ENCODE measurements around the gene RAD51B.
"Not testable (repeated sequence)": the region's sequence is repeated elsewhere in the genome, so short reads cannot be mapped to it uniquely, and the experiment has no call there.

The RAD51B gene

DNA sequence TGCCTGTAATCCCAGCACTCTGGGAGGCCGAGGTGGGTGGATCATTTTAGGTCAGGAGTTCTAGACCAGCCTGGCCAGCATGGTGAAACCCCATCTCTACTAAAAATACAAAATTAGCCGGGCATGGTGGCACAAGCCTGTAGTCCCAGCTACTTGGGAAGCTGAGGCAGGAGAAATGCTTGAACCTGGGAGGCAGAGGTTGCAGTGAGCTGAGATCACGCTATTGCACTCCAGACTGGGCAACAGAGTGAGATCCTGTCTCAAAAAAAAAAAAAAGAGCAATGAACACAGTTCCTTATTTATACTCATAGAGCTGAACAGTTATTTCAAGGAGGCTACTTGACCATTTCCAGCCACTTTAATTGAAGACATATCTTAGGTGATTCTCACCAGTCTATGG, 469.9 kb downstream of the RAD51B start:
- 94% methylated on average over 3 of the region's 3 CpGs for WGBS
- not testable (repeated sequence) for H3K9ac ChIP-seq (ENCODE audit: low read depth, low read length); H3K27me3 ChIP-seq (ENCODE audit: insufficient read depth, low read length); H3K9me3 ChIP-seq (ENCODE audit: insufficient read depth, low read depth, low read length); H3K4me3 ChIP-seq (ENCODE audit: low read length); H3K27ac ChIP-seq (ENCODE audit: low read depth, low read length); H3K36me3 ChIP-seq (ENCODE audit: insufficient read depth, low read length)
- H3K4me1 ChIP-seq (ENCODE audit: insufficient read depth, low read length): peaks cover 22% of the 10 kb centered on the region

DNA sequence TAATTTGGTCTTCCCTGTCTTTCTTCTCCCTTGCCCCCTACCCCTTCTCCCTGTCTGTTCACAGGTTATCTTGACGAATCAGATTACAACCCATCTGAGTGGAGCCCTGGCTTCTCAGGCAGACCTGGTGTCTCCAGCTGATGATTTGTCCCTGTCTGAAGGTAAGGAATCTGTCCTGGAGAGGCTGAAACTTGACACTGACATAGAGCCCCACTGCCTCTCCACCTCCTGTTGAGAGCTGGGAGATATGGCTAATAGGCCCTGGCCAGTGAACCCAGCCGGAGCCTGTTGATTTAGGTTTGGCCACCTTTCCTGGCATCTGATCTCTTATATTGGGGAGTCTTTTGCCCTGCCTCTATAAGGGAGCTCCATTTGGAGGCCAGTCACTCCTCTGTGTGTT, 472.2 kb downstream of the RAD51B start:
- no peaks in the 10 kb centered on the region for H3K9me3 ChIP-seq (ENCODE audit: insufficient read depth, low read depth, low read length)
- H3K27ac ChIP-seq (ENCODE audit: low read depth, low read length): peak overlapping the region; percentile 21; the same call in 1 of the 2 replicates
- no peak overlapping the region for H3K9ac ChIP-seq (ENCODE audit: low read depth, low read length)
- no peaks in the 10 kb centered on the region for H3K27me3 ChIP-seq (ENCODE audit: insufficient read depth, low read length)
- no peaks in the 10 kb centered on the region for H3K36me3 ChIP-seq (ENCODE audit: insufficient read depth, low read length)
- 40% methylated on average over 2 of the region's 2 CpGs for WGBS
- peaks cover 34% of the 10 kb centered on the region for H3K4me1 ChIP-seq (ENCODE audit: insufficient read depth, low read length)
- H3K4me3 ChIP-seq (ENCODE audit: low read length): no peak overlapping the region

- no peaks in the 10 kb centered on the region for H3K27me3 ChIP-seq (ENCODE audit: insufficient read depth, low read length)
- 90% methylated on average over 7 of the region's 7 CpGs for WGBS
- peaks cover 36% of the 10 kb centered on the region for H3K4me1 ChIP-seq (ENCODE audit: insufficient read depth, low read length)
- no peak overlapping the region for H3K27ac ChIP-seq (ENCODE audit: low read depth, low read length)
- H3K36me3 ChIP-seq (ENCODE audit: insufficient read depth, low read length): no peaks in the 10 kb centered on the region
- no peaks in the 10 kb centered on the region for H3K9me3 ChIP-seq (ENCODE audit: insufficient read depth, low read depth, low read length)
- H3K4me3 ChIP-seq (ENCODE audit: low read length): no peak overlapping the region
- no peak overlapping the region for H3K9ac ChIP-seq (ENCODE audit: low read depth, low read length)
Measured at GRCh38 chr14:68292441-68293215, 473.0 kb downstream of the RAD51B start.

DNA sequence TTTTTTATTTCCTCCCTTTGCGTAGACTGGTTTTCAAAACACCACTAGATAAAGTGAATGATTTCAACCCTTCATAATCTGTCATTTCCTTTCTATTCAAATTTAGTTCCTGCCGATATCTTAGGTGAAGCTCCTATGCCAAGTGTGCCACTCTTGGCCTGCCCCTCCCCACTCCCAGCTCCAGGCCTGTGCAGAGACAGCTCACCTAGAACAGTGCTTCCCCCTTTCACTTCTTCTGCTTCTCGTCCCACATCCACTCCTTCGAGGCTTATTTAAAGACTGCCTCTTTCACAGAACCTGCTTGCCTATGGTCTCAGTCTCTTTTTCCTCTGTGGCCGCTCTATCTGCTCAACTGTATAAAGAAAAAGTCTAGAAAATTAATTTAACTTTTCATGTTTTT, 473.8 kb downstream of the RAD51B start:
- 75% methylated on average over 5 of the region's 5 CpGs for WGBS
- H3K4me3 ChIP-seq (ENCODE audit: low read length): no peak overlapping the region
- H3K27ac ChIP-seq (ENCODE audit: low read depth, low read length): no peak overlapping the region
- no peaks in the 10 kb centered on the region for H3K36me3 ChIP-seq (ENCODE audit: insufficient read depth, low read length)
- no peaks in the 10 kb centered on the region for H3K27me3 ChIP-seq (ENCODE audit: insufficient read depth, low read length)
- no peaks in the 10 kb centered on the region for H3K9me3 ChIP-seq (ENCODE audit: insufficient read depth, low read depth, low read length)
- peaks cover 43% of the 10 kb centered on the region for H3K4me1 ChIP-seq (ENCODE audit: insufficient read depth, low read length)
- no peak overlapping the region for H3K9ac ChIP-seq (ENCODE audit: low read depth, low read length)

DNA sequence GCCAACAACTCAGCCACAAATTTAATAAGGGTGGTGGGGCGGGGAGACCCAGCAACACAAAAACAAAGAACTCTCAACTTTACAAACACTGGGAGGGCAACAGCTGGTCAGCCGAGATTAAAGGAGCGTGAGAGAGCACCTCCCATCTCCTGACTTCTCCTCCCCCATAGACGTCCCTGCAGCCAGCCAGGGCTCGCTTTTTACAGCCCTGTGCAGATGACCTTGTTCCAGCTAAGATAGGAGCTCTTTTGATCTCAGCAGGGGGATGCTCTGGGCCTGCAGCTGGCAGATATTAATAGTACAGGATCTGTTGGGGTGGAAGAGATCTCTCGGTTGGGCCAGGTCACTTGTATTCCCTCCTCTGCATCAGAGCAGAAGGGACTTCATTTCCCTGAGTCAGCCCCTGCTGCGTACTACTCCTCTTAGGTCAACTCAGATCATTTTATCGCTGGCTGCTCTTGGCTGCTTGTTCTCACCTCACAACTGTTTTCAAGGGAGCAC, 475.8 kb downstream of the RAD51B start:
- H3K27ac ChIP-seq (ENCODE audit: low read depth, low read length): no peak overlapping the region
- peaks cover 46% of the 10 kb centered on the region for H3K4me1 ChIP-seq (ENCODE audit: insufficient read depth, low read length)
- H3K9ac ChIP-seq (ENCODE audit: low read depth, low read length): no peak overlapping the region
- H3K4me3 ChIP-seq (ENCODE audit: low read length): no peak overlapping the region
- H3K27me3 ChIP-seq (ENCODE audit: insufficient read depth, low read length): no peaks in the 10 kb centered on the region
- WGBS: 46% methylated on average over 8 of the region's 8 CpGs
- H3K9me3 ChIP-seq (ENCODE audit: insufficient read depth, low read depth, low read length): no peaks in the 10 kb centered on the region
- H3K36me3 ChIP-seq (ENCODE audit: insufficient read depth, low read length): no peaks in the 10 kb centered on the region

DNA sequence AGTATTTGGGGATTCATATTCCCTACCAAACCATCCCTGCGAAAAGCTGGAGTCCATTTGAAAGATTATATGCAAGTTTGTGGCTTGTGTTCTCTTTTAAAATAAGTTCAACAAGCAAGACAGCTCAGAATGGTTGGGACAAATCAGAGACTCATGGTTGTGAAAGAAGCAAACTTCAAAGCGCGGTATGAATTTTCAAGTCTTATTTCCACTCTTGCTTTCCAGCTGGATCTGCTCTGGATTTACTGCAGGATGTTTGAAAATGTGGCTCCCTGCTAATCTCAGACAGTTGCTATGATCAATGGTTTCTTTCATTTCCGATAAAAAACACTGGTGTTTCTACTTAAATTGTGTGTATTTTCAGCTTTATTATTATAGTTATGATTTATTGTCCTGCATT, 477.5 kb downstream of the RAD51B start:
- peaks cover 40% of the 10 kb centered on the region for H3K4me1 ChIP-seq (ENCODE audit: insufficient read depth, low read length)
- WGBS: 98% methylated on average over 3 of the region's 4 CpGs
- peaks cover 4% of the 10 kb centered on the region; the same call in 1 of the 2 replicates for H3K9me3 ChIP-seq (ENCODE audit: insufficient read depth, low read depth, low read length)
- no peak overlapping the region for H3K4me3 ChIP-seq (ENCODE audit: low read length)
- no peaks in the 10 kb centered on the region for H3K27me3 ChIP-seq (ENCODE audit: insufficient read depth, low read length)
- no peak overlapping the region for H3K9ac ChIP-seq (ENCODE audit: low read depth, low read length)
- no peaks in the 10 kb centered on the region for H3K36me3 ChIP-seq (ENCODE audit: insufficient read depth, low read length)
- no peak overlapping the region for H3K27ac ChIP-seq (ENCODE audit: low read depth, low read length)

DNA sequence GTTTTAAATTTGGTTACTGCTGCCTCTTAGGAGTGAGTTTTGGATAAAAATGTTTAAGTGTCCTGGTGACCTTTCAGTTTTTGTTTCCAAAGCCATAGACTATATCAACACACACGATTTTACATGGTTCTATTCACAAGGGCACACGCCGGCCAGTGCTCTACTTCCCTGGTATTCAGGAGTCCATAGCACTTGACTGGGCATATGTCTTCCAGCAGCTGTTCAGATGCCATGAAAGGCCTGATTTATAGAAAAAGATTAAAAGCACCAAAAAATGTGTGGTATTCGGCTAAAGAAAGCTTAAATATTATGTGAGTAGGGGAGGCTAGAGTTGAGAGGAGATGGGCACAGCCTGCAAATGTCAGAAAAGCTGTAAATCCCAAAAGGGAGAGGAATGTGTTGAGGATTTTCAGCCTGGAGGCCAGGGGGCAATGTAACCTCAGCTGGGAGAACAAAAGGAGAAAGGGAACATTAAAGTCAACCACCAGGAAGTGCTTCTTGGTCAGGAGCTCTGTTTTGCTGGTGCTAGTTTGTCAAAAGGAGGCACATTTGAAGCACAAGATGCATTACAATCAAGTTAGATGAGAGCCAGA, 478.4 kb downstream of the RAD51B start:
- Histone ChIP-seq H3K9ac (ENCODE audit: low read depth, low read length) (no peak overlapping the region), H3K27me3 (ENCODE audit: insufficient read depth, low read length) (no peaks in the 10 kb centered on the region), H3K4me3 (ENCODE audit: low read length) (no peak overlapping the region), H3K27ac (ENCODE audit: low read depth, low read length) (no peak overlapping the region), H3K36me3 (ENCODE audit: insufficient read depth, low read length) (no peaks in the 10 kb centered on the region), H3K4me1 (ENCODE audit: insufficient read depth, low read length) (peaks cover 30% of the 10 kb centered on the region), H3K9me3 (ENCODE audit: insufficient read depth, low read depth, low read length) (peaks cover 9% of the 10 kb centered on the region; the same call in 1 of the 2 replicates)
- WGBS: 84% methylated on average over 4 of the region's 4 CpGs

DNA sequence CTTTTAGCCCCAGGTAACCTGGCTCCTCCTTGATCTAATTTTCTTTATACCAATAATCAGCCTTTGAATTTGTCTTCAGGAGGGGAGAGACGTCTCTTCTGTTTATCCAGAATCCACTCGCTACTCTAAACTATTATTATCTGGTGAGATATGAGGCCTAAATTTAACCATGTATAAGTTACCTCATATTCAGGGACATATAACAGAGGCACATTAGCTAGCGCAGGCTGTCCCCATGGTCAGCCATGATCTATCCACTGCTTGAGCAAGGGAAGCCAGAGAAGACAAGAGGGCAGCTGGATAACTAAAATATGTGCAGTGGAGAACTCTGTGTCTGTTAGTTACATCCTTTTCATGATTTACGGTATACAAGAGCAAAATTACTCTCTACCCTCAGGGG, 481.0 kb downstream of the RAD51B start:
- Histone ChIP-seq H3K27ac (ENCODE audit: low read depth, low read length) (no peak overlapping the region), H3K4me3 (ENCODE audit: low read length) (no peak overlapping the region), H3K9me3 (ENCODE audit: insufficient read depth, low read depth, low read length) (peaks cover 10% of the 10 kb centered on the region; the same call in 1 of the 2 replicates), H3K36me3 (ENCODE audit: insufficient read depth, low read length) (no peaks in the 10 kb centered on the region), H3K27me3 (ENCODE audit: insufficient read depth, low read length) (no peaks in the 10 kb centered on the region), H3K9ac (ENCODE audit: low read depth, low read length) (no peak overlapping the region), H3K4me1 (ENCODE audit: insufficient read depth, low read length) (peaks cover 13% of the 10 kb centered on the region)
- WGBS: 100% methylated on average over 1 of the region's 4 CpGs

DNA sequence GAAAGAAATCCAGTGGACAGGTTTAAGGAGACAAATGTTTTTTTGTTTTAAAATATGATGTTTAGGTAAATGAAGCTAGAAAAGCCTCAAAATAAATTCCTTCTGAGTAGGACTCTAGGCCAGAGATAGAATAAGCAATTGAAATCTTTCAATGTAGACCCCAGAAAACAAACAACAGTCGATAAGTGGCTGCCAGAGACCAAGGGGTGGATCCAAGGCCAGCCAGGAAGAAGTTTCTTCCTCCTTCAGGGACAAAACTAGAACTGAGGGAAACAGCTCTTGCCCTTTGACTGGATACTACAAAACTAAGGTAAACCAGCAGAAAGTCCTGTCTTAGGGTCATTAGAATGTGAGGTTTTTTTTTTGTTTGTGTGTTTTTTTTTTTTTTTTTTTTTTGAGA, 481.6 kb downstream of the RAD51B start:
- Histone ChIP-seq H3K9me3 (ENCODE audit: insufficient read depth, low read depth, low read length) (peaks cover 10% of the 10 kb centered on the region; the same call in 1 of the 2 replicates), H3K36me3 (ENCODE audit: insufficient read depth, low read length) (no peaks in the 10 kb centered on the region), H3K9ac (ENCODE audit: low read depth, low read length) (no peak overlapping the region), H3K4me1 (ENCODE audit: insufficient read depth, low read length) (peaks cover 13% of the 10 kb centered on the region), H3K27me3 (ENCODE audit: insufficient read depth, low read length) (no peaks in the 10 kb centered on the region), H3K27ac (ENCODE audit: low read depth, low read length) (no peak overlapping the region), H3K4me3 (ENCODE audit: low read length) (no peak overlapping the region)
- 87% methylated on average over 1 of the region's 1 CpG for WGBS

DNA sequence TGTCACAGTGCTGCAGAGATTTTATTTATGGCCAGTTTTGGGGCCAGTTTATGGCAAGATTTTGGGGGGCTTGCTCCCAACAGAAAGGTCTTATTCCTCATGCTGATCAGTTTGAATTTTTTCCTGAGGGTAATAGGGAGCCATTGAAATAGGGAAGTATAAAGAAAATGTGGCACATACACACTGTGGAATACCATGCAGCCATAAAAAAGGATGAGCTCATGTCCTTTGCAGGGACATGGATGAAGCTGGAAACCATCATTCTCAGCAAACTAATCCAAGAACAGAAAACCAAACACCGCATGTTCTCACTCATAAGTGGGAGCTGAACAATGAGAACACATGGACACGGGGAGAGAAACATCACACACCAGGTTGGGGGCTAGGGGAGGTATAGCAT, 483.4 kb downstream of the RAD51B start:
- H3K9me3 ChIP-seq (ENCODE audit: insufficient read depth, low read depth, low read length); H3K27ac ChIP-seq (ENCODE audit: low read depth, low read length); H3K4me3 ChIP-seq (ENCODE audit: low read length); H3K9ac ChIP-seq (ENCODE audit: low read depth, low read length); H3K27me3 ChIP-seq (ENCODE audit: insufficient read depth, low read length); H3K36me3 ChIP-seq (ENCODE audit: insufficient read depth, low read length): not testable (repeated sequence)
- 100% methylated on average over 2 of the region's 2 CpGs for WGBS
- H3K4me1 ChIP-seq (ENCODE audit: insufficient read depth, low read length): peaks cover 13% of the 10 kb centered on the region

DNA sequence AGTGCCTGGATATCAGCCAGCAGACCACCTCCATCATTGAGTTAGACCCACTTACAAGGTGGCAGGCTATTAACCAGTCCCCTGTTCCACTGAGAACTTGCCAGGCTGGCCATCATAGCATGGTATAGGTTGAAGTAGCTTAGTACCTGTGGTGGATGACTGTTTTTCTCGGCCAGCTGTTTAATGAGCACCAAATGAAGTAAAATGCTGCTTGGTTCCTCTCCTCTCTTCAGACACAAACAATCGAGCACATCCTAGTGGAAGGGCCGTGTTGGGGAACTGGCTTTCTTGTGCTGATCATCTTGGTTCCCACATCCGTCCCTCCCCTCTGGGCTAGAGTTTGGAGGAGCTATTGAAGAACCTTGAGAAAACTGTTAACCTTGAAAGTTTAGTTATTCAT, 486.2 kb downstream of the RAD51B start:
- H3K9ac ChIP-seq (ENCODE audit: low read depth, low read length): no peak overlapping the region
- no peak overlapping the region for H3K27ac ChIP-seq (ENCODE audit: low read depth, low read length)
- WGBS: 87% methylated on average over 4 of the region's 4 CpGs
- H3K4me1 ChIP-seq (ENCODE audit: insufficient read depth, low read length): peaks cover 20% of the 10 kb centered on the region
- H3K36me3 ChIP-seq (ENCODE audit: insufficient read depth, low read length): no peaks in the 10 kb centered on the region
- H3K27me3 ChIP-seq (ENCODE audit: insufficient read depth, low read length): no peaks in the 10 kb centered on the region
- H3K9me3 ChIP-seq (ENCODE audit: insufficient read depth, low read depth, low read length): peaks cover 10% of the 10 kb centered on the region; the same call in 1 of the 2 replicates
- no peak overlapping the region for H3K4me3 ChIP-seq (ENCODE audit: low read length)

Measured in HUES64 (cell line).